Measurements from ENCODE around the gene BEST2.

Gene BEST2

DNA sequence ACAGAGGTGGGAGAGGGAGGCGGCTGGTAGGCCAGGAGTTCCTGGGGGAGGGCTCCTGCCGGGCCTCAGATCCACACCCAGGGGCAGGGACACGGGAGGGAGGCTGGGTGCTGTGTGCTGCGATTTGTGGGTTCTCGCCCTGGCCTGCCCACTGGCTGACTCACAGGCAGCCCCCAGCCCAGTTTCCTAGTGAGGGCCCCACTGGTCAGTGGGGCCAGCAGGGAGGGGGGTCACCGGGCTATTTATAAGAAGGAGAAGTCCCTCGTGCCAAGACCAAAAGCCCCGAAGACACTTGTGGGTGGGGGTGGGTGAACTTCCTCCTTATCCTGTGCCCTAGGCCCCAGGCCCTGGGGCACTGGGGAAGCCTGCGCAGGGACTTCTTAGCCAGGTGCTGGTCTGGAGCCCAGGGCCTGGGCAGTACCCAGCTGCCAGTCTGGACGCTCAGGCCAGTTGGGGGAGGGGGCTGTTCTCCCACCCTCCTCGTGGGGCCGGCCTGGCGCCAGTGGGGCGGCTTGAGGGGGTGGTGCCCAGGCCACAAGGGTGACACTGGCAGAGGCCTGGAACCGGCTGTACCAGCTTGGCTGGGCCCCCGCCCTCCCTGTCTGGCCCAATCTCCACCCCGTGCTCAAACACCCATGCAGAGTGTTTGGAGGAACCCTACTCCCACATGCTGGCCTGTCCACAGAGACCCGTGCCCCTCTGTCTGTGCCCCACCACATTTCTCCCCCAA is 34.7 kb downstream of the BEST2 start:
- peaks cover 71% of the 10 kb centered on the region for H3K4me1 ChIP-seq (ENCODE audit: control insufficient read depth, insufficient read depth, low read length, poor library complexity, severe bottlenecking)
- H3K9me3 ChIP-seq (ENCODE audit: control insufficient read depth, low read length), result no peaks in the 10 kb centered on the region
- no peaks in the 10 kb centered on the region for H3K27me3 ChIP-seq (replicated peaks; ENCODE audit: control insufficient read depth, insufficient read depth, low read length, poor library complexity, severe bottlenecking)
- H3K4me3 ChIP-seq (ENCODE audit: insufficient read depth, low read depth, low read length, poor library complexity, severe bottlenecking), result no peak overlapping the region
- DNase-seq, result no peak
- H3K36me3 ChIP-seq (ENCODE audit: control insufficient read depth, insufficient read depth, low read length), result no peaks in the 10 kb centered on the region
- H3K27ac ChIP-seq (ENCODE audit: insufficient read depth, low read length, poor library complexity, severe bottlenecking), result peak overlapping the region; percentile 97

DNA sequence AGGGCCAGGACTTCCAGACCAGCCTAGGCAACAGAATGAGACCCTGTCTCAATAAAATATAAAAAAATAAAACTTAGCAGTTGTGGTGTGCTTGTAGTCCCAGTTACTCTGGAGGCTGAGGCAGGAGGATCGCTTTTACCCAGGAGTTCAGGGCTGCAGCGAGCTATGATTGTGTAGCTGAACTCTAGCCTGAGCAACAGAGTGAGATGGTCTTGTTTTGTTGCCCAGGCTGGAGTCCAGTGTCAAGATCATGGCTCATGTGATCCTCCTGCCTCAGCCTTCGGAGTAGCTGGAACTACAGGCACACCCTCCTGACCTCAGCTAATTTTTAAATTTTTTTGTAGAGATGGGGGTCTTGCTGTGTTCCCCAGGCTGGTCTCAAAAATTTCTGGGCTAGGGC is 35.4 kb downstream of the BEST2 start:
- H3K27ac ChIP-seq (ENCODE audit: insufficient read depth, low read length, poor library complexity, severe bottlenecking), result peak overlapping the region; percentile 97

DNA sequence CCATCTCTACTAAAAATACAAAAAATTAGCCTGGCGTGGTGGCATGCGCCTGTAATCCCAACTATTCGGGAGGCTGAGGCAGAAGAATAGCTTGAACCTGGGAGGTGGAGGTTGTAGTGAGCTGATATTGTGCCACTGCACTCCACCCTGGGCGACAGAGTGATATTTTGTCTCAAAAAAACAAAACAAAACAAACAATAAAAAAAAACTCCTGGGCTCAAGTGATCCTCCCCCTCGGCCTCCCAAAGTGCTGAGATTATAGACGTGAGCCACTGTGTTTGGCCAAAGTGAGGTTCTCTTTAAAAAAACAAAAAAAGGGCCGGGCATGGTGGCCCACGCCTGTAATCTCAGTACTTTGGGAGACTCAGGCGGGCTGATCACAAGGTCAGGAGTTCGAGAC is 35.9 kb downstream of the BEST2 start:
- Histone ChIP-seq H3K9me3 (ENCODE audit: control insufficient read depth, low read length) (no peaks in the 10 kb centered on the region), H3K27ac (ENCODE audit: insufficient read depth, low read length, poor library complexity, severe bottlenecking) (peak overlapping the region; percentile 27), H3K4me3 (ENCODE audit: insufficient read depth, low read depth, low read length, poor library complexity, severe bottlenecking) (no peak overlapping the region), H3K27me3 (replicated peaks; ENCODE audit: control insufficient read depth, insufficient read depth, low read length, poor library complexity, severe bottlenecking) (no peaks in the 10 kb centered on the region), H3K4me1 (ENCODE audit: control insufficient read depth, insufficient read depth, low read length, poor library complexity, severe bottlenecking) (peaks cover 63% of the 10 kb centered on the region), H3K36me3 (ENCODE audit: control insufficient read depth, insufficient read depth, low read length) (peaks cover 10% of the 10 kb centered on the region)
- DNase-seq, result no peak

More for the DNA sequence above, 35.4 kb downstream of the BEST2 start:
- H3K9me3 ChIP-seq (ENCODE audit: control insufficient read depth, low read length), result no peaks in the 10 kb centered on the region
- no peaks in the 10 kb centered on the region for H3K27me3 ChIP-seq (replicated peaks; ENCODE audit: control insufficient read depth, insufficient read depth, low read length, poor library complexity, severe bottlenecking)
- DNase-seq, result no peak
- peaks cover 6% of the 10 kb centered on the region for H3K36me3 ChIP-seq (ENCODE audit: control insufficient read depth, insufficient read depth, low read length)
- peaks cover 65% of the 10 kb centered on the region for H3K4me1 ChIP-seq (ENCODE audit: control insufficient read depth, insufficient read depth, low read length, poor library complexity, severe bottlenecking)
- no peak overlapping the region for H3K4me3 ChIP-seq (ENCODE audit: insufficient read depth, low read depth, low read length, poor library complexity, severe bottlenecking)

DNA sequence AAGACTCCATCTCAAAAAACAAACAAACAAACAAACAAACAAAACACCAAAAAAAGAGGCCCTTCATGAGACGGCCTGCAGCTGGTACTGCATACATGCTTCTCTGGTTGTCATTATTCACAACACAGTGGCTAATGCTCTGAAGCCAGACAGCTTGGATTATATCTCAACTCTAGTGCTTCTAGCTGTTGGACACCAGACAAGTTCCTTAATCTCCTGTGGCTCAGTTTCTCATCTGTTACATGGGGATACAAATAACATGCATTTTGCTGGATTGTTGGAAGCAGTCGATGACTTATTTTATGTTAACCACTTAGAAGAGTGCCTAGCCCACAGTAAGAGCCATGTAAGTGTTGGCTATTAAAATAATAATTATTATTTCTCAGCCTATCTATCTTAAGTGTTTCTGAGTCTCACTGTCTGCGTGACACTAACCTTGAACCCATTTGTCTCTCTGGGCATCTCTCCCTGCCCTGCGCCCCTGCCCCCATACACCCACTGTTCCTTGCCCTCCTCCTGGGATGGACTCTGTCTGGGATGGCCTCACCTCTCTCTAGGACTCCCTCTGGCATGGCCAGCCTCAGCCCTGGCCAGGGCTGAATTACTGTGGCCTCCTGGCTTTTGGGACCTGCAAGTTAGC is 36.6 kb downstream of the BEST2 start:
- Histone ChIP-seq H3K9me3 (ENCODE audit: control insufficient read depth, low read length) (no peaks in the 10 kb centered on the region), H3K27ac (ENCODE audit: insufficient read depth, low read length, poor library complexity, severe bottlenecking) (peak overlapping the region; percentile 99), H3K36me3 (ENCODE audit: control insufficient read depth, insufficient read depth, low read length) (peaks cover 16% of the 10 kb centered on the region), H3K4me3 (ENCODE audit: insufficient read depth, low read depth, low read length, poor library complexity, severe bottlenecking) (no peak overlapping the region), H3K4me1 (ENCODE audit: control insufficient read depth, insufficient read depth, low read length, poor library complexity, severe bottlenecking) (peaks cover 57% of the 10 kb centered on the region), H3K27me3 (replicated peaks; ENCODE audit: control insufficient read depth, insufficient read depth, low read length, poor library complexity, severe bottlenecking) (no peaks in the 10 kb centered on the region)
- DNase-seq, result no peak

DNA sequence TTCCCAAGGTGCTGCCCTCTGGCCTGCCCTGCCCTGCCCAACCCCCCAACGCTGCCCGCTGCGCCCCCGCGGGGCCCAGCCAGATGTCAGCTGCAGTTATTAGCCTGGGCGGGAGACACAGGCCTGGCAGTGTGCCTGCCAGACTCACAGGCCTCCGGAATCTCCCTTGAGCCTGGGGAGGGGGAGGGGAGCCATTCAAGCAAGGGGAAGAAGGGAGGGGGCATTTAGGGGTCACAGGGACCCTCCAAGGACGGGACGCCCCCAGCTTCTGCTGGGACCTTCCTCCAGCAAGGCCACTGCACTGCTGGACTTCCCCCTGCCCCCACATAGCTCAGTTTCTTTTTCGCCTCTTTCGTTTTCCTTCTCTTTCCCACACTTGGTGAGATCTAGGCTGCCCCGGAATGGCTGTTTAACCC is 37.1 kb downstream of the BEST2 start:
- Histone ChIP-seq H3K4me1 (ENCODE audit: control insufficient read depth, insufficient read depth, low read length, poor library complexity, severe bottlenecking) (peaks cover 52% of the 10 kb centered on the region), H3K9me3 (ENCODE audit: control insufficient read depth, low read length) (no peaks in the 10 kb centered on the region), H3K36me3 (ENCODE audit: control insufficient read depth, insufficient read depth, low read length) (peaks cover 16% of the 10 kb centered on the region), H3K4me3 (ENCODE audit: insufficient read depth, low read depth, low read length, poor library complexity, severe bottlenecking) (no peak overlapping the region), H3K27ac (ENCODE audit: insufficient read depth, low read length, poor library complexity, severe bottlenecking) (peak overlapping the region; percentile 99), H3K27me3 (replicated peaks; ENCODE audit: control insufficient read depth, insufficient read depth, low read length, poor library complexity, severe bottlenecking) (no peaks in the 10 kb centered on the region)
- DNase-seq, result peak; percentile 50 to 56 (median 51)

DNA sequence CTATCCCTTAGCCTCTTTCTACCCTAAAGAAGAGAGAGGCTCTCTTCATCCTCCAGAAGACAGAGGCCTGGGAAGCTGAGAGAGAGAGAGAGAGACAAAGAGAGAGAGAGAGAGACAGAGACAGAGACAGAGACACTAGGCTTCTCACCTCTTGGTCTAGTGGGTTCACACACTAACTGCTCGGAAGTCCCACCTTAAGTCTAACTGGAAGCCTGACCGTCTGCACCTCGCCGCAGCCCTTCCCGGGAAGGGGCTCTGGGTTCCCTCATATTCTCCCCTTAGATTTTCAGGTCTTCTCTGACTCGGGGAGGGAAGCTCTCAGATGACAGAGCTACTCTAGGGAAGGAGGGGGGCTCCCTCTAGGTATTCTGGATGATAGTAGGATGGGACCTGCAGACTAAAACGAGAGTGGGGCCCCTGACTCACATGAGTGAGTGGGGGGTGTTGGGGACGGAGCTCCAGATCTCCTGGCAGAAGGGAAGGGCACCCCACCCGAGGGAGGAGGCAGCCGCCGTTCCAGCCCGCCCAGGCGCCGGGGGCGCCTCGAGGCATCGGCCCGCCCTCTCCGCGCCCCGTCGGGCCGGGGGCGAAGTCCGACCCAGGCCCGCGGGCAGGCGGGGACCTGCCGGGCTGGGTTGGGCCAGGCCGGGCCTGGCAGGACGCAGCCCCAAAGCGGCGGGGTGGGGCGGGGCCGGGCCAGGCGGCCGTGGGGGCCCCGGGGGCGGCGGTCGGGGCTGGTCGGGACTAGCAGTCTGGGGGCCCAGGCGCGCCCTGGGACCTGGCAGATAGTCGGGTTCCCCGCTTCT is 37.7 kb downstream of the BEST2 start:
- peaks cover 16% of the 10 kb centered on the region for H3K36me3 ChIP-seq (ENCODE audit: control insufficient read depth, insufficient read depth, low read length)
- no peaks in the 10 kb centered on the region for H3K9me3 ChIP-seq (ENCODE audit: control insufficient read depth, low read length)
- H3K27ac ChIP-seq (ENCODE audit: insufficient read depth, low read length, poor library complexity, severe bottlenecking), result peak overlapping the region; percentile 99
- no peak for DNase-seq
- H3K4me1 ChIP-seq (ENCODE audit: control insufficient read depth, insufficient read depth, low read length, poor library complexity, severe bottlenecking), result peaks cover 50% of the 10 kb centered on the region
- H3K4me3 ChIP-seq (ENCODE audit: insufficient read depth, low read depth, low read length, poor library complexity, severe bottlenecking), result peak overlapping the region; percentile 100
- H3K27me3 ChIP-seq (replicated peaks; ENCODE audit: control insufficient read depth, insufficient read depth, low read length, poor library complexity, severe bottlenecking), result no peaks in the 10 kb centered on the region

DNA sequence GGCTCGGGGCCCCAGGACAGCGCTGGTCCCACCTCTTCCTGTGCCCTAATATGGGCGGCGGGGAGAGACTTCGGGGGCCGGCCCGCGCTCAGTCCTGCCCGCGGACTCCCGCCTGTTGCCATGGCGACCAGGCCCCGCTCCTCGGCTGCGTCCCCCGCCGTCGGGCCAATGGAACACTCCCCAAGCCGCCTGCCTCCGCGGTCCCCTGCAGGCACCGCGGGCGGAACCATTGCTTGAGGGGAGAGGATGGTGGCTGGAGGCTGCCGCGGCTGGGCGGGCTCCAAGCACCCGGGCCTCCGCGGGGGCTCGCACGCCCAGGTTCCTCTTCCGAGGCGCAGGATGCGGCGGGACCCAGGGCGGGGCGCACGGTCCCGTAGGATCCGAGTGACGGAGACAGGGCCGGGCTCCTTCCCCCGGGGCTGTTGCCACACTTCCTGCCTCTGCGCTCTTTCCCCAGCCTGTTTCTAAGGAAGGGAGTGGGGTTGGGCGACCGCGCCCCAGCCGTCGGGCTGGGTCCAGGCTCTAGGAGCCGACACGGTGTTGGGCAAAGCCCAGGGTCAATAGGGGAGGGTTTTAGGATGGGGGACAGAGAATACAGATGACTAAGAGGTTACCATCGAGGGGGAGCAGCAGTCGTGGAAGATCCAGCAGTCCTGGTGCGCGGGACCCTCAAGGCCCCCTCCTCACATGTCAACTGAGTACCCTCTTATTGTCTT is 38.5 kb downstream of the BEST2 start:
- H3K4me3 ChIP-seq (ENCODE audit: insufficient read depth, low read depth, low read length, poor library complexity, severe bottlenecking), result peak overlapping the region; percentile 100
- H3K4me1 ChIP-seq (ENCODE audit: control insufficient read depth, insufficient read depth, low read length, poor library complexity, severe bottlenecking), result peaks cover 51% of the 10 kb centered on the region
- DNase-seq, result peak; percentile 89 to 92 (median 91)
- H3K27ac ChIP-seq (ENCODE audit: insufficient read depth, low read length, poor library complexity, severe bottlenecking), result peak overlapping the region; percentile 99
- H3K27me3 ChIP-seq (replicated peaks; ENCODE audit: control insufficient read depth, insufficient read depth, low read length, poor library complexity, severe bottlenecking), result no peaks in the 10 kb centered on the region
- H3K9me3 ChIP-seq (ENCODE audit: control insufficient read depth, low read length), result no peaks in the 10 kb centered on the region
- peaks cover 16% of the 10 kb centered on the region for H3K36me3 ChIP-seq (ENCODE audit: control insufficient read depth, insufficient read depth, low read length)

DNA sequence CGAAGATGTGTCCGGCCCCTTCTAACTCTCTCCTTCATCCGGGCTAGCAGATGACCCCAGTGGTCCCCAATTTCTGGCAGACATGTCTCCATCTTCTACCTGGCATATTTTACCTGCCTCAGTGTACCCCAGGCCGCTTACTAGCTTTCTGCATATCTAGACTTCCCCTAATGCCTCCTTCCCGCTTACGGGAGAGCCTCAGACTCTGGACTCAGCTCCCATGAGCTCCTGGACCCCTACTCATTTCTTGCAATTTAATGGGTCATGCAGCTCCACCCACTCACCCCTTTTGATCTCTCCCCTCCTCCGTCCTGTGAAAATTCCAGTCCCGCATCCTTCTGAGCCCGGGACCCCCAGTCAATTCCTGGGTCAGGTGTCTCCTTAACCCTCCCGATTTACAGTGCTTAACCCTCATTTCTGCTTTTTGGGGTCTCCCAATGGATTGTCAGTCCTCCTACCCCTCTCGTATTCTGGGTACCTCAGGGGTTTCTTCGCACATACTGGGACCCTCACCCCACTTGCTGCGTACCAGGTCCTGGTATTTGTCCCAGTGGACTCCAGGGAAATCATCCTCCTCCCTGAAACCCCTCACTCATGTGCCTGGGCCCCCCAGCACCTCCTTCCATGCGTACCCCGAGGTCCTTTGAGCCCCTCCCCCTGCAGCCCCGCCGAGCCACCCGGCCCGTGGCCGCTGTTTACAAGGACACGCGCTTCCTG is 39.2 kb downstream of the BEST2 start:
- DNase-seq, result peak in 1 of 3 donors; percentile 9
- Histone ChIP-seq H3K27me3 (replicated peaks; ENCODE audit: control insufficient read depth, insufficient read depth, low read length, poor library complexity, severe bottlenecking) (no peaks in the 10 kb centered on the region), H3K36me3 (ENCODE audit: control insufficient read depth, insufficient read depth, low read length) (peaks cover 16% of the 10 kb centered on the region), H3K9me3 (ENCODE audit: control insufficient read depth, low read length) (no peaks in the 10 kb centered on the region), H3K27ac (ENCODE audit: insufficient read depth, low read length, poor library complexity, severe bottlenecking) (peak overlapping the region; percentile 99), H3K4me3 (ENCODE audit: insufficient read depth, low read depth, low read length, poor library complexity, severe bottlenecking) (peak overlapping the region; percentile 100), H3K4me1 (ENCODE audit: control insufficient read depth, insufficient read depth, low read length, poor library complexity, severe bottlenecking) (peaks cover 49% of the 10 kb centered on the region)

DNA sequence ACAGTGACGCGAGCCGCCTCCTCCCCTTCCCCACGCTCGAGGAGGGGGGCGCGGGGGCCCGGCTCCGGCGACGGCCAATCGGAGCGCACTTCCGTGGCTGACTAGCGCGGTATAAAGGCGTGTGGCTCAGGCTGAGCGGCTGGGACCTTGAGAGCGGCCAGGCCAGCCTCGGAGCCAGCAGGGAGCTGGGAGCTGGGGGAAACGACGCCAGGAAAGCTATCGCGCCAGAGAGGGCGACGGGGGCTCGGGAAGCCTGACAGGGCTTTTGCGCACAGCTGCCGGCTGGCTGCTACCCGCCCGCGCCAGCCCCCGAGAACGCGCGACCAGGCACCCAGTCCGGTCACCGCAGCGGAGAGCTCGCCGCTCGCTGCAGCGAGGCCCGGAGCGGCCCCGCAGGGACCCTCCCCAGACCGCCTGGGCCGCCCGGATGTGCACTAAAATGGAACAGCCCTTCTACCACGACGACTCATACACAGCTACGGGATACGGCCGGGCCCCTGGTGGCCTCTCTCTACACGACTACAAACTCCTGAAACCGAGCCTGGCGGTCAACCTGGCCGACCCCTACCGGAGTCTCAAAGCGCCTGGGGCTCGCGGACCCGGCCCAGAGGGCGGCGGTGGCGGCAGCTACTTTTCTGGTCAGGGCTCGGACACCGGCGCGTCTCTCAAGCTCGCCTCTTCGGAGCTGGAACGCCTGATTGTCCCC is 39.9 kb downstream of the BEST2 start, which contains the start of gene JUNB:
TSS of gene JUNB (plus strand) at position 142 of the 706 bp plus-strand sequence. CDS start at position 428, 286 bp downstream.
- H3K4me1 ChIP-seq (ENCODE audit: control insufficient read depth, insufficient read depth, low read length, poor library complexity, severe bottlenecking), result peaks cover 49% of the 10 kb centered on the region
- H3K9me3 ChIP-seq (ENCODE audit: control insufficient read depth, low read length), result no peaks in the 10 kb centered on the region
- DNase-seq, result peak; percentile 95 to 97 (median 95)
- H3K27ac ChIP-seq (ENCODE audit: insufficient read depth, low read length, poor library complexity, severe bottlenecking), result peak within 1 kb of the TSS; percentile 99
- H3K4me3 ChIP-seq (ENCODE audit: insufficient read depth, low read depth, low read length, poor library complexity, severe bottlenecking), result peak within 1 kb of the TSS; percentile 100
- no peaks in the 10 kb centered on the region for H3K27me3 ChIP-seq (replicated peaks; ENCODE audit: control insufficient read depth, insufficient read depth, low read length, poor library complexity, severe bottlenecking)
- peaks cover 16% of the 10 kb centered on the region for H3K36me3 ChIP-seq (ENCODE audit: control insufficient read depth, insufficient read depth, low read length)

All from effector memory CD4-positive, alpha-beta T cell (primary cell).